WTC11 (cell line): ENCODE results near the gene ELF5.

Source experiments
- NR2C2 ChIP-seq: sonication (generic); formaldehyde crosslinking; IDR thresholded peaks from 2 replicates; pipeline ENCODE4 v1.8.0; 2022; ENCODE audit warnings: mild to moderate bottlenecking, missing genetic modification reagents
- SP1 ChIP-seq: sonication (generic); formaldehyde crosslinking; conservative IDR thresholded peaks from 2 replicates; pipeline ENCODE4 v1.8.1; 2022; ENCODE audit warnings: missing genetic modification reagents
- USF2 ChIP-seq: sonication (generic); formaldehyde crosslinking; IDR thresholded peaks from 2 replicates; pipeline ENCODE4 v1.8.1; 2023; ENCODE audit warnings: mild to moderate bottlenecking, missing genetic modification reagents, moderate library complexity
- ZNF232 ChIP-seq: sonication (generic); formaldehyde crosslinking; IDR thresholded peaks from 2 replicates; pipeline ENCODE4 v1.8.0; 2022; ENCODE audit warnings: mild to moderate bottlenecking, missing genetic modification reagents
- TF ChIP-seq, protein P1 (sequence below): fragments of 250-450 bp; sonication (Bioruptor Pico); IDR thresholded peaks from 2 replicates; pipeline ENCODE4 v2.1.2; 2022; ENCODE audit warnings: mild to moderate bottlenecking, moderate library complexity
- TF ChIP-seq, protein P2 (sequence below): fragments of 200-600 bp; IDR thresholded peaks from 2 replicates; pipeline ENCODE4 v1.8.0; 2022; ENCODE audit warnings: antibody characterized with exemption

- TF ChIP-seq ZNF232 (CRISPR knock-in tag) (no peak), USF2 (no peak), SP1 (CRISPR knock-in tag) (no peak), NR2C2 (CRISPR knock-in tag) (no peak)
- TF ChIP-seq, protein P1, sequence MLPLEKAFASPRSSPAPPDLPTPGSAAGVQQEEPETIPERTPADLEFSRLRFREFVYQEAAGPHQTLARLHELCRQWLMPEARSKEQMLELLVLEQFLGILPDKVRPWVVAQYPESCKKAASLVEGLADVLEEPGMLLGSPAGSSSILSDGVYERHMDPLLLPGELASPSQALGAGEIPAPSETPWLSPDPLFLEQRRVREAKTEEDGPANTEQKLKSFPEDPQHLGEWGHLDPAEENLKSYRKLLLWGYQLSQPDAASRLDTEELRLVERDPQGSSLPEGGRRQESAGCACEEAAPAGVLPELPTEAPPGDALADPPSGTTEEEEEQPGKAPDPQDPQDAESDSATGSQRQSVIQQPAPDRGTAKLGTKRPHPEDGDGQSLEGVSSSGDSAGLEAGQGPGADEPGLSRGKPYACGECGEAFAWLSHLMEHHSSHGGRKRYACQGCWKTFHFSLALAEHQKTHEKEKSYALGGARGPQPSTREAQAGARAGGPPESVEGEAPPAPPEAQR (CRISPR knock-in tag) = no peak
- TF ChIP-seq, protein P2, sequence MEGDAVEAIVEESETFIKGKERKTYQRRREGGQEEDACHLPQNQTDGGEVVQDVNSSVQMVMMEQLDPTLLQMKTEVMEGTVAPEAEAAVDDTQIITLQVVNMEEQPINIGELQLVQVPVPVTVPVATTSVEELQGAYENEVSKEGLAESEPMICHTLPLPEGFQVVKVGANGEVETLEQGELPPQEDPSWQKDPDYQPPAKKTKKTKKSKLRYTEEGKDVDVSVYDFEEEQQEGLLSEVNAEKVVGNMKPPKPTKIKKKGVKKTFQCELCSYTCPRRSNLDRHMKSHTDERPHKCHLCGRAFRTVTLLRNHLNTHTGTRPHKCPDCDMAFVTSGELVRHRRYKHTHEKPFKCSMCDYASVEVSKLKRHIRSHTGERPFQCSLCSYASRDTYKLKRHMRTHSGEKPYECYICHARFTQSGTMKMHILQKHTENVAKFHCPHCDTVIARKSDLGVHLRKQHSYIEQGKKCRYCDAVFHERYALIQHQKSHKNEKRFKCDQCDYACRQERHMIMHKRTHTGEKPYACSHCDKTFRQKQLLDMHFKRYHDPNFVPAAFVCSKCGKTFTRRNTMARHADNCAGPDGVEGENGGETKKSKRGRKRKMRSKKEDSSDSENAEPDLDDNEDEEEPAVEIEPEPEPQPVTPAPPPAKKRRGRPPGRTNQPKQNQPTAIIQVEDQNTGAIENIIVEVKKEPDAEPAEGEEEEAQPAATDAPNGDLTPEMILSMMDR = no peak
These were observed 34.5 kb downstream of the ELF5 start for GRCh38 chr11:34478845-34479663.
